Fibroblast of lung (primary cell): ENCODE measurements around the gene TNS1. TPM values are rescaled to one million over a fixed set of nuclear protein-coding genes. Genes with fewer than 3 reads are reported as not detected.

Source experiments
- DNase-seq, 2 donors: peaks; one replicate each; pipeline versions ENCODE4 v3.0.0 to v3.0.0-alpha.2; 2010; ENCODE audit warnings: low read depth in 2 of 2
- H2AFZ ChIP-seq: 2 replicates; pipeline ENCODE4 v1.5.1; 2012; ENCODE audit warnings: low read length, control low read depth, inconsistent platforms
- H3K27ac ChIP-seq: 2 replicates; pipeline ENCODE4 v1.5.1; 2011; ENCODE audit warnings: low read length, control low read depth; ENCODE audit not compliant: insufficient read depth
- H3K27me3 ChIP-seq: 2 replicates; pipeline ENCODE4 v1.5.1; 2011; ENCODE audit warnings: mild to moderate bottlenecking, low read length; ENCODE audit not compliant: control insufficient read depth, insufficient read depth
- H3K36me3 ChIP-seq: 2 replicates; pipeline ENCODE4 v1.5.1; 2011; ENCODE audit warnings: low read length; ENCODE audit not compliant: control insufficient read depth, insufficient read depth
- H3K4me1 ChIP-seq: 2 replicates; pipeline ENCODE4 v1.5.1; 2011; ENCODE audit warnings: low read length; ENCODE audit not compliant: control insufficient read depth, insufficient read depth; ENCODE audit errors: extremely low read depth
- H3K4me2 ChIP-seq: 2 replicates; pipeline ENCODE4 v1.5.1; 2011; ENCODE audit warnings: low read length, control low read depth; ENCODE audit not compliant: insufficient read depth; ENCODE audit errors: extremely low read depth
- H3K4me3 ChIP-seq, 4 experiments: fragments of 200-600 bp in 1 of 4; sonication (generic) in 1 of 4; replicated peaks in 1 of 4; 2 replicates each; pipeline ENCODE4 v1.5.1; 2011 to 2016; ENCODE audit warnings: low read length in 4 of 4, low read depth in 3 of 4, mild to moderate bottlenecking in 3 of 4, control low read depth in 2 of 4, inconsistent platforms in 1 of 4, mixed read lengths in 1 of 4; ENCODE audit not compliant: insufficient read depth in 1 of 4; ENCODE audit errors: control extremely low read depth in 1 of 4
- H3K79me2 ChIP-seq: 2 replicates; pipeline ENCODE4 v1.5.1; 2012; ENCODE audit warnings: mild to moderate bottlenecking, low read length, inconsistent platforms; ENCODE audit not compliant: control insufficient read depth, insufficient read depth
- H3K9ac ChIP-seq: 2 replicates; pipeline ENCODE4 v1.5.1; 2011; ENCODE audit warnings: mild to moderate bottlenecking, low read length, control low read depth; ENCODE audit not compliant: insufficient read depth
- H3K9me3 ChIP-seq: 2 replicates; pipeline ENCODE4 v1.5.1; 2012; ENCODE audit warnings: low read depth, low read length; ENCODE audit not compliant: control insufficient read depth, insufficient read depth
- H4K20me1 ChIP-seq: 2 replicates; pipeline ENCODE4 v1.5.1; 2011; ENCODE audit warnings: low read length; ENCODE audit not compliant: control insufficient read depth, insufficient read depth; ENCODE audit errors: extremely low read depth
- EZH2 ChIP-seq: IDR thresholded peaks from 2 replicates; pipeline ENCODE4 v1.5.1; 2012; ENCODE audit warnings: low read length, control low read depth, mild to moderate bottlenecking; ENCODE audit errors: missing control alignments
- polyA plus RNA-seq, 2 donors: library from polyadenylated mRNA; depleted of rRNA in 1 of 2; stranded (reverse) in 1 of 2; unstranded in 1 of 2; fragments of >200 nt; gene quantifications; 2 replicates each; pipeline ENCODE4 v1.2.1, GENCODE V29; 2011 to 2012; ENCODE audit warnings: missing spikeins in 1 of 2
- total RNA-seq: library from RNA; depleted of rRNA; stranded (reverse); fragments of >200 nt; gene quantifications from 2 replicates; pipeline ENCODE4 v1.2.1, GENCODE V29; 2014
- TF ChIP-seq, protein P1 (sequence below), 2 donors: IDR thresholded peaks in 1 of 2; conservative IDR thresholded peaks in 1 of 2; 1 replicate in 1 of 2; 2 replicates in 1 of 2; pipeline ENCODE4 v1.5.1; 2011 to 2012; ENCODE audit warnings: low read length in 2 of 2, control low read depth in 1 of 2, inconsistent platforms in 1 of 2, low read depth in 1 of 2, mild to moderate bottlenecking in 1 of 2

The TNS1 gene
- total and polyA plus RNA-seq, 2 donors (not counting 1 experiment from before 2014, with no cell fraction given) = 44.4 to 47.1 TPM

DNA sequence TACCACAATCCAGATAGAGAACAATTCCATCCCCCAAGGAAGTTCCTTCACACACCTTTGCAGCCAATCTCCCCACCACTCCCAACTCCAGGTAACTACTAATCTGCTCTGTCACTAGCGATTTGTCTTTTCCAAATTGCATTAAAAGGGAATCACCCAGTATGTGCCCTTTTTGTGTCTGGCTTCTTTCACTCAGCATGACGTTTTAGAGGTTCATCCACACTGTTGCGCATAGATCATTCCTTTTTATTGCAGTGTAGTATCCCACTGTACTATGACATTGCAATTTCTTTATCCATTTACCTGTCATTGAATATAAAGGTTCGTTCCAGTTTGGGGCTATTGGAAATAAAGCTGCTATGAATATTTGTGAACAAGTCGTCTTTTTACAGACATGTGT is 31.6 kb downstream of the TNS1 start:
- H2AFZ ChIP-seq = no peak overlapping the region
- no peaks in the 10 kb centered on the region for H3K36me3 ChIP-seq
- no peak overlapping the region for H3K4me2 ChIP-seq
- no peaks in the 10 kb centered on the region for H4K20me1 ChIP-seq
- H3K79me2 ChIP-seq = no peaks in the 10 kb centered on the region
- no peaks in the 10 kb centered on the region for H3K27me3 ChIP-seq
- H3K9me3 ChIP-seq = no peaks in the 10 kb centered on the region
- no peak for DNase-seq
- H3K4me1 ChIP-seq = peaks cover 7% of the 10 kb centered on the region
- no peak overlapping the region for H3K4me3 ChIP-seq
- no peak overlapping the region for H3K9ac ChIP-seq
- no peak overlapping the region for H3K27ac ChIP-seq
- TF ChIP-seq, protein P1, sequence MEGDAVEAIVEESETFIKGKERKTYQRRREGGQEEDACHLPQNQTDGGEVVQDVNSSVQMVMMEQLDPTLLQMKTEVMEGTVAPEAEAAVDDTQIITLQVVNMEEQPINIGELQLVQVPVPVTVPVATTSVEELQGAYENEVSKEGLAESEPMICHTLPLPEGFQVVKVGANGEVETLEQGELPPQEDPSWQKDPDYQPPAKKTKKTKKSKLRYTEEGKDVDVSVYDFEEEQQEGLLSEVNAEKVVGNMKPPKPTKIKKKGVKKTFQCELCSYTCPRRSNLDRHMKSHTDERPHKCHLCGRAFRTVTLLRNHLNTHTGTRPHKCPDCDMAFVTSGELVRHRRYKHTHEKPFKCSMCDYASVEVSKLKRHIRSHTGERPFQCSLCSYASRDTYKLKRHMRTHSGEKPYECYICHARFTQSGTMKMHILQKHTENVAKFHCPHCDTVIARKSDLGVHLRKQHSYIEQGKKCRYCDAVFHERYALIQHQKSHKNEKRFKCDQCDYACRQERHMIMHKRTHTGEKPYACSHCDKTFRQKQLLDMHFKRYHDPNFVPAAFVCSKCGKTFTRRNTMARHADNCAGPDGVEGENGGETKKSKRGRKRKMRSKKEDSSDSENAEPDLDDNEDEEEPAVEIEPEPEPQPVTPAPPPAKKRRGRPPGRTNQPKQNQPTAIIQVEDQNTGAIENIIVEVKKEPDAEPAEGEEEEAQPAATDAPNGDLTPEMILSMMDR (conservative IDR thresholded peaks at IDR 0.05 in 1 of 2, IDR thresholded peaks at IDR 0.05 in 1 of 2; ENCODE audit: low read depth in 1 of 2, low read length in 2 of 2) = no peak
- TF ChIP-seq EZH2 = no peak

DNA sequence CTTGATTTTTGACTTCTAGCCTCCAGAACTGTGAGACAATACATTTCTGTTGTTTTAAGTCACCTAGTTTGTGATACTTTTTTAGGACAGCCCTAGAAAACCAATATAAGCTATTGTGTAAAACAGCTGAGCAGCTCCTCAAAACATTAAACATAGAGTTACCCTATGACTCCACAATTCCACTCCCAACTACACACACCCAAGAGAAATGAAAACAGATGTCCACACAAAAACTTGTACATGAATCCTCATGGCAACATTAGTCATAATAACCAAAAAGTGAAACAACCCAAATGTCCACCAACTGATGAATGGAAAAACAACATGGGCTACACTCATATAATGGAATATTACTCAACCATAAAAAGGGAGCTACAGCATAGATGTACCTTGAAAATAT is 32.6 kb downstream of the TNS1 start:
- no peaks in the 10 kb centered on the region for H3K36me3 ChIP-seq
- no peak overlapping the region for H3K27ac ChIP-seq

DNA sequence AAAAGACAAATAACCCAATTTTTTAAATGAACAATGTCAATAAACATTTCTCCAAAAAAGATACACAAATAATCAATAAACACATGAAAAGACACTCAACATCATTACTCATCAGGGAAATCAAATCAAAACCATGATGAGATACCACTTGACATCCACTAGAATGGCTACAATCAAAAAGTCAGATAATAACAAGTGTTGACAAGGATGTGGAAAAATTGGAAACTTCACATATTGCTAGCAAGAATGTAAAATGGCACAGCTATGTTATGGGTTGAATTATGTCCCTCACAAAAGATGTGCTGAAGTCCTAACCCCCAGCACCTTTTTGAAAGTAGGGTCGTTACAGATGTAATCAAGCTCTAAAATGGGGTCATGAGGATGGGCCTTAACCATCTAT is 33.2 kb downstream of the TNS1 start:
- Histone ChIP-seq H3K4me2 (no peak overlapping the region), H2AFZ (no peak overlapping the region), H4K20me1 (no peaks in the 10 kb centered on the region), H3K4me1 (peaks cover 19% of the 10 kb centered on the region), H3K79me2 (no peaks in the 10 kb centered on the region), H3K9ac (no peak overlapping the region), H3K27ac (no peak overlapping the region), H3K9me3 (no peaks in the 10 kb centered on the region), H3K4me3 (no peak overlapping the region), H3K27me3 (no peaks in the 10 kb centered on the region), H3K36me3 (no peaks in the 10 kb centered on the region)
- DNase-seq = no peak
- TF ChIP-seq, protein P1 (conservative IDR thresholded peaks at IDR 0.05 in 1 of 2, IDR thresholded peaks at IDR 0.05 in 1 of 2; ENCODE audit: low read depth in 1 of 2, low read length in 2 of 2) = no peak
- TF ChIP-seq EZH2 = no peak

More for the DNA sequence above, 32.6 kb downstream of the TNS1 start:
- Histone ChIP-seq H2AFZ (no peak overlapping the region), H3K4me3 (no peak overlapping the region), H3K9me3 (no peaks in the 10 kb centered on the region), H3K9ac (no peak overlapping the region), H4K20me1 (no peaks in the 10 kb centered on the region), H3K4me1 (peaks cover 13% of the 10 kb centered on the region), H3K79me2 (no peaks in the 10 kb centered on the region), H3K4me2 (no peak overlapping the region), H3K27me3 (no peaks in the 10 kb centered on the region)
- no peak for TF ChIP-seq EZH2
- TF ChIP-seq, protein P1 (conservative IDR thresholded peaks at IDR 0.05 in 1 of 2, IDR thresholded peaks at IDR 0.05 in 1 of 2; ENCODE audit: low read depth in 1 of 2, low read length in 2 of 2) = no peak
- peak in 1 of 2 donors; percentile 22 for DNase-seq
